Activated CD8-positive, alpha-beta memory T cell treated with anti-CD3 and anti-CD28 coated beads for 36 hours (primary cell): ENCODE measurements around the gene PARL. TPM values are rescaled to one million over a fixed set of nuclear protein-coding genes. Genes with fewer than 3 reads are reported as not detected.

Source experiments
- CTCF ChIA-PET: fragments of 350-600 bp; sonication (Branson Sonifier 250); formaldehyde crosslinking; loops from one replicate; lab custom pipeline; 2021; ENCODE audit warnings: antibody characterized with exemption; lab: Charles Lee
- POLR2A ChIA-PET: fragments of 350-600 bp; sonication (Branson Sonifier 250); formaldehyde crosslinking; loops from one replicate; lab custom pipeline; 2021; ENCODE audit warnings: antibody characterized with exemption; lab: Charles Lee
- total RNA-seq, 2 experiments: library from RNA; stranded (reverse); gene quantifications; one replicate each; pipeline ENCODE4 v1.2.3, GENCODE V29; 2021

Gene PARL
- total RNA-seq, 2 experiments from 2014 or later: 96.3 to 107 TPM

- ChIA-PET POLR2A (interaction anchor here (0.6 to 1.0 kb wide), 2 partner anchors 59 to 73 kb away, joined by 3 to 5 read pairs; no protein-coding TSS in a partner anchor), CTCF (interaction anchor here (0.8 to 2.1 kb wide), 6 partner anchors 8 to 472 kb away, joined by 3 to 7 read pairs (median 4); partner anchors contain the start of gene PARL)
Measured at GRCh38 chr3:183825456-183826161, 59.1 kb downstream of the PARL start, which contains the start of gene MAP6D1. Gene MAP6D1, minus strand, starts transcription at chr3:183825577. Its CDS starts 30 bp downstream, at chr3:183825547.

GRCh38 chr3:183824761-183825455 lies 59.8 kb downstream of the PARL start:
- POLR2A ChIA-PET: no interaction called here
- CTCF ChIA-PET: interaction anchor here (1.1 to 2.1 kb wide), 3 partner anchors 8 to 60 kb away, joined by 3 to 7 read pairs (median 3); partner anchors contain the start of gene PARL

GRCh38 chr3:183823963-183824362 lies 60.7 kb downstream of the PARL start:
- ChIA-PET CTCF (no interaction called here), POLR2A (no interaction called here)

GRCh38 chr3:183822631-183823030 lies 62.0 kb downstream of the PARL start:
- ChIA-PET CTCF (no interaction called here), POLR2A (no interaction called here)

- ChIA-PET CTCF (no interaction called here), POLR2A (no interaction called here)
Measured at GRCh38 chr3:183819831-183820230, 64.8 kb downstream of the PARL start.

- ChIA-PET CTCF (interaction anchor here (0.7 kb wide), 1 partner anchor 77 kb away, joined by 8 read pairs; no protein-coding TSS in a partner anchor), POLR2A (no interaction called here)
Measured at GRCh38 chr3:183818706-183819624, 65.7 kb downstream of the PARL start.

GRCh38 chr3:183818041-183818620 lies 66.5 kb downstream of the PARL start:
- ChIA-PET CTCF (interaction anchor here (0.7 kb wide), 1 partner anchor 77 kb away, joined by 8 read pairs; no protein-coding TSS in a partner anchor), POLR2A (no interaction called here)

GRCh38 chr3:183817639-183818038 lies 67.0 kb downstream of the PARL start:
- ChIA-PET POLR2A (interaction anchor here (0.5 kb wide), 1 partner anchor 1407 kb away, joined by 13 read pairs; no protein-coding TSS in a partner anchor), CTCF (interaction anchor here (0.5 to 0.9 kb wide), 2 partner anchors 8 to 579 kb away, joined by 3 to 4 read pairs; partner anchors contain the start of gene MAP6D1)

- ChIA-PET CTCF (interaction anchor here (0.5 to 1.9 kb wide), 3 partner anchors 9 to 578 kb away, joined by 3 to 7 read pairs (median 4); partner anchors contain the start of gene MAP6D1), POLR2A (interaction anchor here (0.5 to 0.6 kb wide), 2 partner anchors 67 to 1408 kb away, joined by 3 to 13 read pairs; no protein-coding TSS in a partner anchor)
Measured at GRCh38 chr3:183816681-183817510, 67.8 kb downstream of the PARL start.

- ChIA-PET POLR2A (interaction anchor here (0.6 kb wide), 2 partner anchors 68 to 360 kb away, joined by 3 read pairs; no protein-coding TSS in a partner anchor), CTCF (interaction anchor here (1.9 kb wide), 1 partner anchor 10 kb away, joined by 7 read pairs; the partner anchor contains the start of gene MAP6D1)
Measured at GRCh38 chr3:183815951-183816475, 68.7 kb downstream of the PARL start.

GRCh38 chr3:183815563-183815940 lies 69.1 kb downstream of the PARL start:
- CTCF ChIA-PET: interaction anchor here (1.9 kb wide), 1 partner anchor 11 kb away, joined by 7 read pairs; the partner anchor contains the start of gene MAP6D1
- POLR2A ChIA-PET: interaction anchor here (0.6 kb wide), 1 partner anchor 361 kb away, joined by 3 read pairs; no protein-coding TSS in a partner anchor

- CTCF ChIA-PET: no interaction called here
- POLR2A ChIA-PET: no interaction called here
Measured at GRCh38 chr3:183814240-183814639, 70.4 kb downstream of the PARL start.

- CTCF ChIA-PET: no interaction called here
- POLR2A ChIA-PET: interaction anchor here (0.5 to 0.6 kb wide), 2 partner anchors 30 to 282 kb away, joined by 3 read pairs; no protein-coding TSS in a partner anchor
Measured at GRCh38 chr3:183812761-183813445, 71.8 kb downstream of the PARL start.

- ChIA-PET POLR2A (no interaction called here), CTCF (no interaction called here)
Measured at GRCh38 chr3:183811638-183812037, 73.0 kb downstream of the PARL start.

- CTCF ChIA-PET: no interaction called here
Measured at GRCh38 chr3:183810643-183811594, 73.8 kb downstream of the PARL start.

More at GRCh38 chr3:183810643-183811594, 73.8 kb downstream of the PARL start:
- POLR2A ChIA-PET: no interaction called here
